LNCaP clone FGC (cell line): ENCODE measurements around the gene OR8J1.

ENCODE experiments used
- DNase-seq: peaks from one replicate; pipeline ENCODE4 v3.0.0-alpha.2; 2011; ENCODE audit warnings: low read depth
- H3K4me3 ChIP-seq: 2 replicates; pipeline ENCODE4 v1.5.1; 2011; ENCODE audit warnings: mild to moderate bottlenecking, low read depth, low read length, control low read depth
- CTCF ChIP-seq: IDR thresholded peaks from 2 replicates; pipeline ENCODE4 v1.5.1; 2012; ENCODE audit warnings: mild to moderate bottlenecking; ENCODE audit not compliant: control insufficient read depth, insufficient read depth; ENCODE audit errors: extremely low read depth

OR8J1 gene

GRCh38 chr11:56410801-56411200, 56.7 kb downstream of the OR8J1 start:
- no peak overlapping the region for H3K4me3 ChIP-seq
- no peak for DNase-seq
- TF ChIP-seq CTCF = no peak
